H9 (cell line): ENCODE data around the gene PLD1. TPM values are rescaled to one million over a fixed set of nuclear protein-coding genes. Genes with fewer than 3 reads are reported as not detected.

Experiments used
- DNase-seq: peaks from one replicate; pipeline ENCODE4 v3.0.0-alpha.2; 2017
- H2AFZ ChIP-seq: one replicate; pipeline ENCODE4 v1.6.1; 2013; ENCODE audit warnings: mild to moderate bottlenecking, low read length, control low read depth, moderate library complexity
- H2AK5ac ChIP-seq: 2 replicates; pipeline ENCODE4 v1.6.1; 2013; ENCODE audit warnings: low read length, control low read depth, mixed read lengths; ENCODE audit not compliant: insufficient read length
- H2BK120ac ChIP-seq: one replicate; pipeline ENCODE4 v1.6.1; 2013; ENCODE audit warnings: low read depth, mild to moderate bottlenecking, low read length, control low read depth, inconsistent platforms; ENCODE audit not compliant: poor library complexity, severe bottlenecking
- H2BK12ac ChIP-seq: 2 replicates; pipeline ENCODE4 v1.6.1; 2013; ENCODE audit warnings: low read length, control low read depth, mixed read lengths, low read depth; ENCODE audit not compliant: insufficient read length
- H2BK15ac ChIP-seq: 2 replicates; pipeline ENCODE4 v1.6.1; 2013; ENCODE audit warnings: low read depth, low read length, control low read depth
- H2BK20ac ChIP-seq: one replicate; pipeline ENCODE4 v1.6.1; 2013; ENCODE audit warnings: low read depth, mild to moderate bottlenecking, low read length, control low read depth, inconsistent platforms; ENCODE audit not compliant: poor library complexity, severe bottlenecking
- H2BK5ac ChIP-seq: 2 replicates; pipeline ENCODE4 v1.6.1; 2013; ENCODE audit warnings: low read length, control low read depth, mixed read lengths; ENCODE audit not compliant: insufficient read length
- H3K14ac ChIP-seq: 2 replicates; pipeline ENCODE4 v1.6.1; 2013; ENCODE audit warnings: low read length, control low read depth; ENCODE audit not compliant: insufficient read depth
- H3K18ac ChIP-seq: 2 replicates; pipeline ENCODE4 v1.6.1; 2013; ENCODE audit warnings: low read depth, mild to moderate bottlenecking, mixed read lengths, low read length, control low read depth; ENCODE audit not compliant: insufficient read length
- H3K23ac ChIP-seq: 2 replicates; pipeline ENCODE4 v1.6.1; 2013; ENCODE audit warnings: low read length, control low read depth, mixed read lengths, low read depth; ENCODE audit not compliant: insufficient read length
- H3K23me2 ChIP-seq: 2 replicates; pipeline ENCODE4 v1.6.1; 2013; ENCODE audit warnings: low read depth, mild to moderate bottlenecking, mixed read lengths, low read length, control low read depth; ENCODE audit not compliant: insufficient read length, poor library complexity, severe bottlenecking
- H3K27ac ChIP-seq: 2 replicates; pipeline ENCODE4 v1.5.1; 2013; ENCODE audit warnings: low read length, control low read depth, mixed read lengths, low read depth; ENCODE audit not compliant: insufficient read length
- H3K27me3 ChIP-seq: 2 replicates; pipeline ENCODE4 v1.6.1; 2013; ENCODE audit warnings: low read length, control low read depth, inconsistent platforms; ENCODE audit not compliant: insufficient read depth
- H3K4ac ChIP-seq: 2 replicates; pipeline ENCODE4 v1.6.1; 2013; ENCODE audit warnings: low read depth, mild to moderate bottlenecking, control low read depth, inconsistent platforms, low read length, moderate library complexity
- H3K4me1 ChIP-seq: 2 replicates; pipeline ENCODE4 v1.6.1; 2013; ENCODE audit warnings: low read length, control low read depth, inconsistent platforms; ENCODE audit not compliant: insufficient read depth
- H3K4me2 ChIP-seq: 2 replicates; pipeline ENCODE4 v1.6.1; 2013; ENCODE audit warnings: low read length, control low read depth, mixed read lengths; ENCODE audit not compliant: insufficient read length, insufficient read depth
- H3K56ac ChIP-seq: 2 replicates; pipeline ENCODE4 v1.6.1; 2013; ENCODE audit warnings: low read depth, mild to moderate bottlenecking, mixed read lengths, low read length, control low read depth; ENCODE audit not compliant: insufficient read length
- H3K79me1 ChIP-seq: 2 replicates; pipeline ENCODE4 v1.6.1; 2013; ENCODE audit warnings: low read depth, mild to moderate bottlenecking, moderate library complexity, low read length, control low read depth, inconsistent platforms; ENCODE audit not compliant: insufficient read depth, poor library complexity, severe bottlenecking
- H3K79me2 ChIP-seq: 2 replicates; pipeline ENCODE4 v1.6.1; 2013; ENCODE audit warnings: low read length, control low read depth, inconsistent platforms; ENCODE audit not compliant: insufficient read depth
- H3K9ac ChIP-seq: 2 replicates; pipeline ENCODE4 v1.6.1; 2013; ENCODE audit warnings: low read length, control low read depth, mixed read lengths; ENCODE audit not compliant: insufficient read length; ENCODE audit errors: extremely low read depth
- H3K9me3 ChIP-seq: one replicate; pipeline ENCODE4 v1.6.1; 2013; ENCODE audit warnings: low read depth, low read length, inconsistent platforms; ENCODE audit not compliant: control insufficient read depth
- H3T11ph ChIP-seq: one replicate; pipeline ENCODE4 v1.6.1; 2013; ENCODE audit warnings: mild to moderate bottlenecking, low read length, control low read depth, inconsistent platforms
- H4K20me1 ChIP-seq: one replicate; pipeline ENCODE4 v1.6.1; 2013; ENCODE audit not compliant: control insufficient read depth, insufficient read length, insufficient read depth
- H4K5ac ChIP-seq: 2 replicates; pipeline ENCODE4 v1.6.1; 2013; ENCODE audit warnings: low read depth, mild to moderate bottlenecking, mixed read lengths, low read length, control low read depth; ENCODE audit not compliant: insufficient read length
- H4K8ac ChIP-seq: replicated peaks from 2 replicates; pipeline ENCODE4 v1.6.1; 2013; ENCODE audit warnings: low read length, control low read depth, mixed read lengths, low read depth; ENCODE audit not compliant: insufficient read length
- H4K91ac ChIP-seq: 2 replicates; pipeline ENCODE4 v1.6.1; 2013; ENCODE audit warnings: low read depth, mild to moderate bottlenecking, moderate library complexity, mixed read lengths, low read length, control low read depth; ENCODE audit not compliant: insufficient read length
- H3K27ac Mint-ChIP-seq, 3 experiments: 2 replicates in 2 of 3; 3 replicates in 1 of 3; pipeline ENCODE4 v1.8.0; 2020 to 2021; ENCODE audit warnings: mixed read lengths in 3 of 3, mild to moderate bottlenecking in 1 of 3, moderate library complexity in 1 of 3
- H3K27me3 Mint-ChIP-seq: 2 replicates; pipeline ENCODE4 v1.8.0; 2021; ENCODE audit warnings: low read depth, mild to moderate bottlenecking, moderate library complexity, mixed read lengths
- H3K36me3 Mint-ChIP-seq, 3 experiments: 2 replicates in 2 of 3; 3 replicates in 1 of 3; pipeline ENCODE4 v1.8.0; 2020 to 2021; ENCODE audit warnings: low read depth in 3 of 3, mixed read lengths in 3 of 3; ENCODE audit not compliant: insufficient read depth in 1 of 3
- H3K4me1 Mint-ChIP-seq, 2 experiments: 2 replicates each; pipeline ENCODE4 v1.8.0; 2020; ENCODE audit warnings: mixed read lengths in 2 of 2
- H3K4me3 Mint-ChIP-seq, 2 experiments: 2 replicates in 1 of 2; 3 replicates in 1 of 2; pipeline ENCODE4 v1.8.0; 2020 to 2021; ENCODE audit warnings: mild to moderate bottlenecking in 2 of 2, mixed read lengths in 2 of 2, moderate library complexity in 1 of 2
- H3K9me3 Mint-ChIP-seq, 2 experiments: 2 replicates in 1 of 2; 3 replicates in 1 of 2; pipeline ENCODE4 v1.8.0; 2020; ENCODE audit warnings: mild to moderate bottlenecking in 2 of 2, mixed read lengths in 2 of 2, moderate library complexity in 1 of 2
- WGBS: extraction: QIAGEN DNeasy Blood & Tissue Kit; methylation state at CpG from one replicate; pipeline ENCODE4 v1.1.7; 2013; ENCODE audit warnings: missing lambda C conversion rate, low lambda C conversion rate, mixed read lengths; ENCODE audit not compliant: insufficient read length; ENCODE audit errors: extremely low coverage; 5-methylcytosine and 5-hydroxymethylcytosine counted together
- total RNA-seq: library from RNA; stranded (reverse); gene quantifications from 2 replicates; pipeline ENCODE4 v1.2.1, GENCODE V29; 2021
- TF ChIP-seq, protein P1 (sequence below): fragments of 200-600 bp; sonication (generic); conservative IDR thresholded peaks from 3 replicates; pipeline ENCODE4 v1.8.0; 2021; ENCODE audit warnings: antibody characterized with exemption, mild to moderate bottlenecking

Gene PLD1
- total RNA-seq, 1 experiment from 2014 or later: 1.8 TPM

DNA sequence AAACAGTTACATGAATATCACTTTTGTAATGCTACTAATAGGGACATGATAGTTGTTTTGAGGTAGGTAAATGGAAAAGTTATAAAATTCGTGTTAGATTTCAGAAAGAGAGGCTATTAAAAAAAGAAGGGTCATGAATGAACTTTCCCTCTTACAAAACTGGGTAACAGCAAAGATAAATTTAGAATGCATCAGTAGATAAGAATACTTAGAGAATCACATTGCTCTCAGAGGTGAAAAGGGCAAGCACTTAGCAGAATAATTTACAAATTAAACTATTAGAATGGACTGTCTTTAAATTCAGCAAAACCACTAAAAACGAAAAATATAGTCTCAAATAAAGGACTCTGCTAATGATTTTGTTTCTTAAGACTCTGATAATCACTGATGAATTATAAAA, 167.2 kb downstream of the PLD1 start:
- H4K5ac ChIP-seq: no peak overlapping the region
- H3K36me3 Mint-ChIP-seq: no peaks in the 10 kb centered on the region
- H3T11ph ChIP-seq: no peak overlapping the region
- H3K23ac ChIP-seq: no peak overlapping the region
- no peak overlapping the region for H2BK15ac ChIP-seq
- no peak overlapping the region for H4K91ac ChIP-seq
- 100% methylated on average over 1 of the region's 2 CpGs for WGBS
- no peak overlapping the region for H2BK5ac ChIP-seq
- H3K27me3 ChIP-seq: no peaks in the 10 kb centered on the region
- H3K9ac ChIP-seq: no peak overlapping the region
- H3K27me3 Mint-ChIP-seq: no peaks in the 10 kb centered on the region
- H3K4me1 ChIP-seq: no peaks in the 10 kb centered on the region
- no peak overlapping the region for H2BK12ac ChIP-seq
- no peaks in the 10 kb centered on the region for H3K9me3 Mint-ChIP-seq
- no peak overlapping the region for H3K4me3 Mint-ChIP-seq
- TF ChIP-seq, protein P1, sequence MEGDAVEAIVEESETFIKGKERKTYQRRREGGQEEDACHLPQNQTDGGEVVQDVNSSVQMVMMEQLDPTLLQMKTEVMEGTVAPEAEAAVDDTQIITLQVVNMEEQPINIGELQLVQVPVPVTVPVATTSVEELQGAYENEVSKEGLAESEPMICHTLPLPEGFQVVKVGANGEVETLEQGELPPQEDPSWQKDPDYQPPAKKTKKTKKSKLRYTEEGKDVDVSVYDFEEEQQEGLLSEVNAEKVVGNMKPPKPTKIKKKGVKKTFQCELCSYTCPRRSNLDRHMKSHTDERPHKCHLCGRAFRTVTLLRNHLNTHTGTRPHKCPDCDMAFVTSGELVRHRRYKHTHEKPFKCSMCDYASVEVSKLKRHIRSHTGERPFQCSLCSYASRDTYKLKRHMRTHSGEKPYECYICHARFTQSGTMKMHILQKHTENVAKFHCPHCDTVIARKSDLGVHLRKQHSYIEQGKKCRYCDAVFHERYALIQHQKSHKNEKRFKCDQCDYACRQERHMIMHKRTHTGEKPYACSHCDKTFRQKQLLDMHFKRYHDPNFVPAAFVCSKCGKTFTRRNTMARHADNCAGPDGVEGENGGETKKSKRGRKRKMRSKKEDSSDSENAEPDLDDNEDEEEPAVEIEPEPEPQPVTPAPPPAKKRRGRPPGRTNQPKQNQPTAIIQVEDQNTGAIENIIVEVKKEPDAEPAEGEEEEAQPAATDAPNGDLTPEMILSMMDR: no peak
- H3K4me2 ChIP-seq: no peak overlapping the region
- H3K27ac ChIP-seq: no peak overlapping the region
- no peaks in the 10 kb centered on the region for H3K79me1 ChIP-seq
- no peak overlapping the region for H2BK120ac ChIP-seq
- no peak overlapping the region for H3K56ac ChIP-seq
- H3K14ac ChIP-seq: no peak overlapping the region
- no peaks in the 10 kb centered on the region for H3K23me2 ChIP-seq
- no peak overlapping the region for H3K18ac ChIP-seq
- H4K20me1 ChIP-seq: no peaks in the 10 kb centered on the region
- no peak overlapping the region for H2BK20ac ChIP-seq
- H3K27ac Mint-ChIP-seq: no peak overlapping the region
- no peak overlapping the region for H2AFZ ChIP-seq
- no peak overlapping the region for H3K4ac ChIP-seq
- no peak for DNase-seq
- no peaks in the 10 kb centered on the region for H3K9me3 ChIP-seq
- H3K79me2 ChIP-seq: no peaks in the 10 kb centered on the region
- H2AK5ac ChIP-seq: no peak overlapping the region
- H4K8ac ChIP-seq: no peak overlapping the region
- peaks cover 2 to 6% of the 10 kb centered on the region in 2 experiments; a peak in 3 of 4 replicates for H3K4me1 Mint-ChIP-seq
